MCF 10A (cell line): Measurements from ENCODE around the gene SUPT6H. TPM values are rescaled to one million over a fixed set of nuclear protein-coding genes. Genes with fewer than 3 reads are reported as not detected.

Source experiments
- BruUV-seq: library from RNA; stranded (reverse); fragments of 400-500 nt; replicated peaks from 2 replicates; lab custom pipeline; 2021; lab: Mats Ljungman, UMichigan
- CTCF ChIA-PET: fragments of 300-600 bp; sonication (Branson Sonifier 250); formaldehyde crosslinking; extraction: SDS; loops from one replicate; lab custom pipeline; 2021; ENCODE audit warnings: antibody characterized with exemption, inconsistent platforms; lab: Yijun Ruan, JAX
- POLR2A ChIA-PET: fragments of 300-600, 350-650 bp; sonication (Branson Sonifier 250); formaldehyde crosslinking; extraction: SDS; loops from one replicate; lab custom pipeline; 2020; ENCODE audit warnings: antibody characterized with exemption, inconsistent platforms; lab: Yijun Ruan, JAX
- DNase-seq: peaks from one replicate; pipeline ENCODE4 v3.0.0-alpha.2; 2018; ENCODE audit not compliant: unreplicated experiment
- H3K27ac Mint-ChIP-seq: one replicate; pipeline ENCODE4 v1.8.0; 2022; ENCODE audit warnings: mild to moderate bottlenecking, low read depth, mixed read lengths; ENCODE audit not compliant: unreplicated experiment
- H3K27me3 Mint-ChIP-seq: one replicate; pipeline ENCODE4 v1.8.0; 2022; ENCODE audit warnings: mixed read lengths; ENCODE audit not compliant: insufficient read depth, unreplicated experiment
- H3K36me3 Mint-ChIP-seq: one replicate; pipeline ENCODE4 v1.8.0; 2022; ENCODE audit warnings: mild to moderate bottlenecking, moderate library complexity, mixed read lengths; ENCODE audit not compliant: insufficient read depth, unreplicated experiment
- H3K4me1 Mint-ChIP-seq: one replicate; pipeline ENCODE4 v1.8.0; 2022; ENCODE audit warnings: mixed read lengths; ENCODE audit not compliant: insufficient read depth, unreplicated experiment
- H3K4me3 Mint-ChIP-seq: one replicate; pipeline ENCODE4 v1.8.0; 2022; ENCODE audit warnings: mild to moderate bottlenecking, moderate library complexity, mixed read lengths; ENCODE audit not compliant: unreplicated experiment
- H3K9me3 Mint-ChIP-seq: one replicate; pipeline ENCODE4 v1.8.0; 2022; ENCODE audit warnings: mixed read lengths; ENCODE audit not compliant: unreplicated experiment
- CTCF ChIP-seq: fragments of 200-600 bp; IDR thresholded peaks from one replicate; pipeline ENCODE4 v1.8.0; 2022; ENCODE audit warnings: antibody characterized with exemption, mild to moderate bottlenecking; ENCODE audit not compliant: unreplicated experiment
- intact Hi-C: fragments of 100-400 bp; cut with micrococcal nuclease; formaldehyde crosslinking; loops from 2 replicates; pipeline ENCODE4 v1.14.1; 2022
- total RNA-seq: library from RNA; stranded (reverse); gene quantifications from 2 replicates; pipeline ENCODE4 v1.2.3, GENCODE V29; 2022

Gene SUPT6H
- total RNA-seq, 1 experiment from 2014 or later: 81.7 TPM

- BruUV-seq: no TSS peak
- no peak for DNase-seq
- CTCF ChIA-PET: no interaction called here
- H3K27me3 Mint-ChIP-seq: no peaks in the 10 kb centered on the region
- POLR2A ChIA-PET: no interaction called here
- no peak overlapping the region for H3K4me3 Mint-ChIP-seq
- TF ChIP-seq CTCF: no peak
- no peaks in the 10 kb centered on the region for H3K4me1 Mint-ChIP-seq
- H3K36me3 Mint-ChIP-seq: peaks cover 75% of the 10 kb centered on the region
- H3K9me3 Mint-ChIP-seq: no peaks in the 10 kb centered on the region
- no peak overlapping the region for H3K27ac Mint-ChIP-seq
- intact Hi-C loops: no loop called here
These were observed 38.3 kb downstream of the SUPT6H start for GRCh38 chr17:28700278-28700677.

DNA sequence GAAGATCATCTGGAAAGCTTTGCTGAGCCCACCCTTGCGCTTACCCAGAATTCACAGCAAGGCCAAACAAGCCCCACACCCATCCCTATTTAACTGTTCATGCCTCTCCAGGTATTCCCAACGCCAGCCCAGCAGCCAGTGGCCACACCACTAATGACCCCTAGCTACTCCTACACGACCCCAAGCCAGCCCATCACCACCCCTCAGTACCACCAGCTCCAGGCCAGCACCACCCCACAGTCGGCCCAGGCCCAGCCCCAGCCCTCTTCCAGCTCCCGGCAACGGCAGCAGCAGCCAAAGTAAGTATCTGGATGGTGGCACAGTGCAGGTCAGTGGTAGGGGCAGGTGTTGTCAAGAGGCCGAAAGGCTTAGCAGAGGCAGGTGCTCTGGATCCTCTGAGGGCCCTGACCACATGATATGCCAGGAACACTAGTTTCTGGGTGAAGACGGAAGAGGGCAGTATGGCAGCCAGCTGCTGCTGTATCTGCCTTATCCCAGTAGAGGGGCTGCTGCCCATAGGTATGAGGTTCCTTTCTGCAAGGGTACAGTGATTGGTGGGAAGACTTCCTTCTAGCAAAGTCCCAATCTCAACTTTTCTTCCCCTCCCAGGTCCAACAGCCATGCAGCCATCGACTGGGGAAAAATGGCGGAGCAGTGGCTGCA lies 39.0 kb downstream of the SUPT6H start:
- Mint-ChIP-seq H3K4me1 (no peaks in the 10 kb centered on the region), H3K36me3 (peaks cover 68% of the 10 kb centered on the region), H3K27me3 (no peaks in the 10 kb centered on the region), H3K27ac (no peak overlapping the region), H3K4me3 (no peak overlapping the region), H3K9me3 (no peaks in the 10 kb centered on the region)
- ChIA-PET POLR2A (no interaction called here), CTCF (no interaction called here)
- intact Hi-C loops: no loop called here
- BruUV-seq: no TSS peak
- no peak for DNase-seq
- TF ChIP-seq CTCF: no peak

DNA sequence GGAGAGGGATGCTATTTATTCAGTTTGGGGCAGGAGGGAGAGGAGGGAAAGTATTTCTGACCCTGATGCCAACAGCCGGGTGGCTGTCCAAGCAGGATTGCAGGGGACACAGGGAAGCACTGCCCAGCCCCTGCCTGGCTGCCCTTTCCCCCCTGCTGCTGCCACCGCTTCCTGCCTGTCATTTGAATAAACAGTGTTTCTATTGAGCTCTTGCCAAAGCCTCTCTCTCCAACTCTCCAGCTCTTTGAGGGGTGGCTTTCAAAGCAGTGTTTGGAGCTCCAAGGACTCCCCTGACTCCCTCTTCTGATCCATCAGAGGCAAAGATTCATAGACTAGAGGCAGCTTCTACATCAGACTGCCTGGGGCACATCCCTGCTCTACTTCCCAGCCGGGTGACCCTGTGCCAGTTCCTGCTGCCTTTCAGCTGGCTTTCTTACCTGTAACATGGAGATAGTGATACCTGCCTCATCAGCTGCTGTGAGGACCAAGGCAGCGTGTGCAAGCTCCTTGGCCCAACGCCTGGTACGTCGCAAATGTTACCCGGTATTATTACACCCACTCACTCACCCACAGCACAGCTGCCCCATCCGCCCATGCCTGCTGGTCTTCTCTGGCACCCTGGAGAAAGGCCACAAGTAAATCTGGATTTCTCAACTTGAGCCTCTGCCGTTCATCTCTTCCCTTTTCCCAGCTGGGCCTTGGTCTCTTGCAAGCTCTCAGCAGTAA lies 40.2 kb downstream of the SUPT6H start:
- ChIA-PET CTCF (no interaction called here), POLR2A (interaction anchor here (0.9 to 1.7 kb wide), 4 partner anchors 8 to 57 kb away, joined by 3 to 7 read pairs (median 6); partner anchors contain the start of genes BLTP2 and RPL23A)
- no peak overlapping the region for H3K27ac Mint-ChIP-seq
- TF ChIP-seq CTCF: no peak
- H3K36me3 Mint-ChIP-seq: peaks cover 56% of the 10 kb centered on the region
- intact Hi-C loops: no loop called here
- H3K4me3 Mint-ChIP-seq: no peak overlapping the region
- no peaks in the 10 kb centered on the region for H3K9me3 Mint-ChIP-seq
- no peaks in the 10 kb centered on the region for H3K4me1 Mint-ChIP-seq
- no TSS peak for BruUV-seq
- no peak for DNase-seq
- H3K27me3 Mint-ChIP-seq: no peaks in the 10 kb centered on the region

DNA sequence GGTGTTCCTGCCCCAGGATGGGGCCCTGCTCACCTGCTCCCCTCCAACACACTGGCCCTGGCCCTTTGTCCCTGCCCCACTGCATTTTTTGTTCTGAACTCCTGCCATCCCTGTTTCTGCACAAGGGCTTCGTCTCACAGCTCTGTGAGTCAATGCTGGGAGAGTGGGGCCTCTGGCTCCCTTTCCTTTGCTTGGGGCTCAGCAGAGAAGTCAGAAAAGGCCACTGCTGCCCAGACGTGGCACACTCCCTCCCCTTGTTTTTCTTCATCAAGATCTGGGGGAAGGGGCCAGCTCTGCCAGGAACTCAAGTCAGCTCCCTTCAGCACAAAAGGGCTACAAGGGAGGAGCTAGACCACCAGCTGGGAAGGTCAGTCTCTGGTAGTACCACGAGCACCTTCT lies 40.7 kb downstream of the SUPT6H start:
- POLR2A ChIA-PET: interaction anchor here (0.9 to 1.7 kb wide), 4 partner anchors 9 to 57 kb away, joined by 3 to 7 read pairs (median 6); partner anchors contain the start of genes BLTP2 and RPL23A
- H3K4me1 Mint-ChIP-seq: no peaks in the 10 kb centered on the region
- no peak overlapping the region for H3K27ac Mint-ChIP-seq
- CTCF ChIA-PET: no interaction called here
- H3K9me3 Mint-ChIP-seq: no peaks in the 10 kb centered on the region
- DNase-seq: no peak
- peaks cover 50% of the 10 kb centered on the region for H3K36me3 Mint-ChIP-seq
- BruUV-seq: no TSS peak
- no peaks in the 10 kb centered on the region for H3K27me3 Mint-ChIP-seq
- H3K4me3 Mint-ChIP-seq: no peak overlapping the region
- intact Hi-C loops: no loop called here
- no peak for TF ChIP-seq CTCF
